ENCODE data around the gene ATG4B. TPM values are rescaled to one million over a fixed set of nuclear protein-coding genes. Genes with fewer than 3 reads are reported as not detected.

The ATG4B gene
- total RNA-seq, 1 experiment from 2014 or later: 70.9 TPM

DNA sequence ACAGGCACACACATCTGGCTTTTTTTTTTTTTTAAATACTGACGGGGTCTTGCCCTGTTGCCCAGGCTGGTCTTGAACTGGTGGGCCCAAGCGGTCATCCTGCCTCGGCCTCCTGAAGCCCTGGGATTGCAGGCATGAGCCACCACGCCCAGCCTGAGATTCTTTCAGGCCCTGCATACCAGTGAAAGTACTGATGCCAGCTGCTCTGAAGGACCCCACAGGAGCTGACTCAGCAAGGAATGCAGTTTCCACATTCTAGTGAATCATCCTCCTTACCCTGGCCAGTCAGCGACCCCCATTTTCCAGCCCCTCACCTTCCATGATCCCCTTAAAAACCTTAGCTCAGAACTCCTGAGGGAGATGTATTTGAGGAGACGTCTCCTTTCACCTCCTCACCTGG, 55.0 kb downstream of the ATG4B start:
- ChIA-PET POLR2A (interaction anchor here (2.5 kb wide), 1 partner anchor 10 kb away, joined by 22 read pairs; the partner anchor contains the start of gene ING5), CTCF (interaction anchor here (0.7 to 1.1 kb wide), 4 partner anchors 11 to 142 kb away, joined by 3 to 4 read pairs (median 4); no protein-coding TSS in a partner anchor)
- TF ChIP-seq CTCF (IDR thresholded peaks at IDR 0.05; ENCODE audit: unreplicated experiment): no peak
- no peak overlapping the region for H3K4me3 Mint-ChIP-seq (ENCODE audit: unreplicated experiment)
- peaks cover 7% of the 10 kb centered on the region for H3K4me1 Mint-ChIP-seq (ENCODE audit: insufficient read depth, unreplicated experiment)
- no peaks in the 10 kb centered on the region for H3K27me3 Mint-ChIP-seq (ENCODE audit: insufficient read depth, unreplicated experiment)
- BruUV-seq (replicated peaks): no TSS peak
- H3K9me3 Mint-ChIP-seq (ENCODE audit: unreplicated experiment): no peaks in the 10 kb centered on the region
- H3K27ac Mint-ChIP-seq (ENCODE audit: low read depth, unreplicated experiment): no peak overlapping the region
- peaks cover 57% of the 10 kb centered on the region for H3K36me3 Mint-ChIP-seq (ENCODE audit: insufficient read depth, unreplicated experiment)
- intact Hi-C loops (cut with micrococcal nuclease): no loop called here
- DNase-seq (ENCODE audit: unreplicated experiment): peak; percentile 33

DNA sequence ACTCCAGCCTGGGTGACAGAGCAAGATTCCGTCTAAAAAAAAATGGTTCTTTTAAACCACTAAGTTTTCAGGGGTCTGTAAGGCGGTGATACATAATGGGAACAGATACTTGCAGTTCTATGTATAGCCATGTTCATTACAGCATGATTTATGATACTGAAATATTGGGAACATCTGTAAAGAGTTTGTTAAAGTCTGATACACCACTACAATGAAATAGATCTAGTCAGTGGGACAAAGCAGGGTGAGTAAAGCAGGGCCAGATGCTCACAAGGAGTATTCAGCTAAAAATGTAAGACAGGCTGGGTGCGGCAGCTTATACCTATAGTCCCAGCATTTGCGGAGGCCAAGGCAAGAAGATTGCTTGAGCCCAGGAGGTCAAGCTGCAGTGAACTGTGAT, 58.2 kb downstream of the ATG4B start:
- no peak overlapping the region for H3K4me3 Mint-ChIP-seq (ENCODE audit: unreplicated experiment)
- TF ChIP-seq CTCF (IDR thresholded peaks at IDR 0.05; ENCODE audit: unreplicated experiment): no peak
- CTCF ChIA-PET: no interaction called here
- H3K36me3 Mint-ChIP-seq (ENCODE audit: insufficient read depth, unreplicated experiment): peaks cover 44% of the 10 kb centered on the region
- intact Hi-C loops (cut with micrococcal nuclease): no loop called here
- TSS peak; percentile 9 for BruUV-seq (replicated peaks)
- H3K27me3 Mint-ChIP-seq (ENCODE audit: insufficient read depth, unreplicated experiment): no peaks in the 10 kb centered on the region
- DNase-seq (ENCODE audit: unreplicated experiment): no peak
- peaks cover 10% of the 10 kb centered on the region for H3K4me1 Mint-ChIP-seq (ENCODE audit: insufficient read depth, unreplicated experiment)
- POLR2A ChIA-PET: interaction anchor here (0.6 to 1.0 kb wide), 3 partner anchors 9 to 171 kb away, joined by 3 to 5 read pairs (median 5); partner anchors contain the start of gene DTYMK
- H3K27ac Mint-ChIP-seq (ENCODE audit: low read depth, unreplicated experiment): no peak overlapping the region
- no peaks in the 10 kb centered on the region for H3K9me3 Mint-ChIP-seq (ENCODE audit: unreplicated experiment)

DNA sequence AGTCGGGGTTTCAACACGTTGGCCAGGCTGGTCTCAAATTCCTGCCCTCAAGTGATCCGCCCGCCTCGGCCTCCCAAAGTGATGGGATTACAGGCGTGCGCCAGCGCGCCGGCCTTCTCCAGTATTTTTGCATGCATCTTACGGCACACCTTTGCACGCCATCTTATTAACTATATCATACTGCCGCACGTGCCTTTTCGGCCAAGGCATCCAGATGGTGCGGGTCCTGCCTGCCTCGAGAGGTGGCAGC, 63.6 kb downstream of the ATG4B start:
- Mint-ChIP-seq H3K9me3 (ENCODE audit: unreplicated experiment) (no peaks in the 10 kb centered on the region), H3K27ac (ENCODE audit: low read depth, unreplicated experiment) (peak overlapping the region; percentile 89), H3K36me3 (ENCODE audit: insufficient read depth, unreplicated experiment) (peaks cover 44% of the 10 kb centered on the region), H3K27me3 (ENCODE audit: insufficient read depth, unreplicated experiment) (no peaks in the 10 kb centered on the region), H3K4me3 (ENCODE audit: unreplicated experiment) (peak overlapping the region; percentile 76), H3K4me1 (ENCODE audit: insufficient read depth, unreplicated experiment) (peaks cover 12% of the 10 kb centered on the region)
- no peak for DNase-seq (ENCODE audit: unreplicated experiment)
- CTCF ChIA-PET: interaction anchor here (0.6 to 1.2 kb wide), 3 partner anchors 142 to 178 kb away, joined by 3 to 6 read pairs (median 4); no protein-coding TSS in a partner anchor
- intact Hi-C loops (cut with micrococcal nuclease): loop anchor here (2.0 kb wide), 1 partner anchor 34 kb away; the partner anchor contains the start of gene D2HGDH
- peak; percentile 39 for TF ChIP-seq CTCF (IDR thresholded peaks at IDR 0.05; ENCODE audit: unreplicated experiment)
- BruUV-seq (replicated peaks): no TSS peak
- POLR2A ChIA-PET: interaction anchor here (1.0 to 7.2 kb wide), 12 partner anchors 9 to 387 kb away, joined by 3 to 136 read pairs (median 6); partner anchors contain the start of genes ATG4B, BOK, D2HGDH and DTYMK

DNA sequence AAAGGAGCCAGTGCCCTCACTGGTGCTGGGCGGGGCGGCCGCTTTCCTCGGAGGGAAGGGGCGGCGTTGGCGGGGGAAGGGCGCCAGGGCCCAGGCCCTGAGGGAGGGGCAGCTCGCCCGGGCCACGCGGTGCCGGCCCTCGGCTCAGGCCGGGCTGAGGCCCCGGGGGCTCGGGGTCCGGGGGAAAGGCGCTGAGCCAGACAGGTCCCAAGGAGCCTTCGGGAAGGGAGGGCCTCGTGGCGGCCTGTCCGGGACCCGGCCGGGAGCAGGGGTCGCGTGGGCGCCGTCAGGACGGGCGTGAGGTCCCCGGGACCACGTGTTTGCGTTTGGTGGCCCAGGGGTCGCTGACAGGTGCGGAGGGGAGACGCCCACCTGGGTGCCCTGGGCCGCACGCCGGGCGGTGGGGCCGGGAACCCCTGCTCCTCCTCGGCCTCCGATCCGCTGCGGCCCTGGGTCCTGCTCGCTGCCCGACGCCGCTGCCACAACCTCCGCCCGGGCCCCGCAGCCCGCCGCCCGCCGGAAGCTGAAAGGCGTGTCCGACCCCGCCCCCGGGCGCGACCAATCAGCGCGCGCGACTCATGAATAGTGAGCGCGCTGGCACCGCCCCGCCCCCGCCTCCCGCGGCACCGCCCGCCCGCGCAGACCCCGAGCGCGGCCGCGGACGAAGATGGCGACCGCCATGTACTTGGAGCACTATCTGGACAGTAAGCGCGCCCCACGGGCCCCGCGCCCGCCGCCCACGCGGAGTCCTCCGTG, 64.1 kb downstream of the ATG4B start, which contains the start of gene ING5:
Gene ING5 (plus strand): TSS at position 641 of the 756 bp plus-strand sequence. CDS start 27 bp downstream, at position 668.
- DNase-seq (ENCODE audit: unreplicated experiment): peak; percentile 92
- no peaks in the 10 kb centered on the region for H3K27me3 Mint-ChIP-seq (ENCODE audit: insufficient read depth, unreplicated experiment)
- TF ChIP-seq CTCF (IDR thresholded peaks at IDR 0.05; ENCODE audit: unreplicated experiment): no peak
- ChIA-PET POLR2A (interaction anchor here (0.9 to 7.2 kb wide), 16 partner anchors 9 to 387 kb away, joined by 3 to 136 read pairs (median 4); partner anchors contain the start of genes ATG4B, BOK, D2HGDH and DTYMK), CTCF (interaction anchor here (0.6 to 1.5 kb wide), 3 partner anchors 20 to 177 kb away, joined by 3 to 4 read pairs (median 3); no protein-coding TSS in a partner anchor)
- H3K9me3 Mint-ChIP-seq (ENCODE audit: unreplicated experiment): no peaks in the 10 kb centered on the region
- intact Hi-C loops (cut with micrococcal nuclease): loop anchor here (2.0 kb wide), 1 partner anchor 33 kb away; the partner anchor contains the start of gene D2HGDH
- H3K4me1 Mint-ChIP-seq (ENCODE audit: insufficient read depth, unreplicated experiment): peaks cover 12% of the 10 kb centered on the region
- H3K36me3 Mint-ChIP-seq (ENCODE audit: insufficient read depth, unreplicated experiment): peaks cover 49% of the 10 kb centered on the region
- H3K4me3 Mint-ChIP-seq (ENCODE audit: unreplicated experiment): peak within 1 kb of the TSS; percentile 76
- BruUV-seq (replicated peaks): TSS peak; percentile 72
- peak within 1 kb of the TSS; percentile 89 for H3K27ac Mint-ChIP-seq (ENCODE audit: low read depth, unreplicated experiment)

Data from MCF 10A (cell line).